SU-DHL-6 (cell line): Measurements from ENCODE around the gene ZNF185.

Source experiments
- H2AFZ ChIP-seq: fragments of 200-600 bp; sonication (generic); 2 replicates; pipeline ENCODE4 v1.6.1; 2014; ENCODE audit warnings: low read depth, mild to moderate bottlenecking, moderate library complexity, mixed read lengths, antibody characterized with exemption, low read length; ENCODE audit not compliant: severe bottlenecking
- H3F3A ChIP-seq: fragments of 200-600 bp; shearing (Covaris generic); 2 replicates; pipeline ENCODE4 v1.6.0; 2016; ENCODE audit warnings: antibody characterized with exemption, mild to moderate bottlenecking; ENCODE audit not compliant: insufficient read depth
- H3K27ac ChIP-seq: fragments of 200-600 bp; sonication (generic); 2 replicates; pipeline ENCODE4 v1.5.1; 2016; ENCODE audit warnings: low read depth, mild to moderate bottlenecking, low read length, moderate library complexity, mixed read lengths
- H3K27me3 ChIP-seq: fragments of 200-600 bp; sonication (generic), shearing (Covaris generic); 2 replicates; pipeline ENCODE4 v1.6.0; 2014; ENCODE audit warnings: mild to moderate bottlenecking, low read length
- H3K36me3 ChIP-seq: fragments of 200-600 bp; sonication (generic); 2 replicates; pipeline ENCODE4 v1.6.1; 2014; ENCODE audit warnings: mild to moderate bottlenecking, low read length, mixed read lengths
- H3K4me2 ChIP-seq: fragments of 300-600, 200-600 bp; shearing (Covaris generic), sonication (generic); 2 replicates; pipeline ENCODE4 v1.6.0; 2014; ENCODE audit warnings: low read length, low read depth, mild to moderate bottlenecking; ENCODE audit not compliant: poor library complexity, severe bottlenecking
- H3K4me3 ChIP-seq: fragments of 200-600 bp; sonication (generic); 2 replicates; pipeline ENCODE4 v1.5.1; 2014; ENCODE audit warnings: antibody characterized with exemption, low read length, mild to moderate bottlenecking, mixed read lengths; ENCODE audit not compliant: insufficient read depth, poor library complexity, severe bottlenecking
- H3K79me2 ChIP-seq: fragments of 200-600 bp; sonication (generic); 2 replicates; pipeline ENCODE4 v1.6.1; 2014; ENCODE audit warnings: mild to moderate bottlenecking, low read length, moderate library complexity; ENCODE audit not compliant: insufficient read depth
- H3K9ac ChIP-seq: fragments of 200-600 bp; sonication (generic); 2 replicates; pipeline ENCODE4 v1.7.0; 2014; ENCODE audit warnings: mild to moderate bottlenecking, low read length
- H3K9me2 ChIP-seq: fragments of 200-600 bp; sonication (generic); replicated peaks from 2 replicates; pipeline ENCODE4 v1.6.1; 2014; ENCODE audit warnings: low read length; ENCODE audit not compliant: insufficient read depth
- H3K9me3 ChIP-seq: fragments of 200-600 bp; sonication (generic); 2 replicates; pipeline ENCODE4 v1.6.1; 2014; ENCODE audit warnings: low read length, mixed read lengths; ENCODE audit not compliant: insufficient read depth
- H4K20me1 ChIP-seq: fragments of 200-600 bp; sonication (generic); 2 replicates; pipeline ENCODE4 v1.6.1; 2014; ENCODE audit warnings: low read depth, mild to moderate bottlenecking, antibody characterized with exemption, low read length, moderate library complexity, mixed read lengths
- EZH2phosphoT487 ChIP-seq: fragments of 200-600 bp; sonication (generic), shearing (Covaris generic); conservative IDR thresholded peaks from 2 replicates; pipeline ENCODE4 v1.6.1; 2018; ENCODE audit warnings: mild to moderate bottlenecking, antibody characterized with exemption, low read length, moderate library complexity, mixed read lengths
- TF ChIP-seq, protein P1 (sequence below): fragments of 200-600 bp; sonication (generic); IDR thresholded peaks from one replicate; pipeline ENCODE4 v1.5.1; 2017; ENCODE audit warnings: antibody characterized with exemption, mild to moderate bottlenecking, low read length, moderate library complexity; ENCODE audit not compliant: insufficient read depth, poor library complexity, severe bottlenecking

The ZNF185 gene

DNA sequence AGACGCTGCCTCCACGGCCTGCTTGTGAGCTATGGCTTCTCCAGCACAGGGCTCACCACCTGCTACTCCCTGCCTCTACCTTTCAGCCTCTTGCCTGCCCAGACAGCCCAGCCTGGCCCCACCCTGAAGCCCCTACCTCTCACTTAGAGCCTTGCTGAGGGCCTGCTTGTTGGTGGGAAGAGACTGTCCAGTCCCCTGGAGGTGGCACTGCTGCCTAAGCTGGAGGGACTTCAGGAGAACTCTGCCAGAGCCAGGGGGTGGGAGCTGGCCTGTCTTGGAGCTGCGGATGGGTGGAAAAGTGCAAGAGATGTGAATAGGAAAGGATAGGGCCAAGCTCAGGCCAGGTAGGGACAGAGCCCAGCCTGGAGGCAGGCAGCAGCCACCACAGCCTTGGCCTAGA lies 2.7 kb upstream of the ZNF185 start:
- Histone ChIP-seq H3K79me2 (no peaks in the 10 kb centered on the region), H3K36me3 (no peaks in the 10 kb centered on the region), H4K20me1 (no peaks in the 10 kb centered on the region), H3K27me3 (no peaks in the 10 kb centered on the region), H3K9me3 (no peaks in the 10 kb centered on the region), H3F3A (no peaks in the 10 kb centered on the region), H2AFZ (no peak overlapping the region), H3K27ac (no peak overlapping the region), H3K9ac (no peak overlapping the region), H3K9me2 (no peaks in the 10 kb centered on the region), H3K4me2 (no peak overlapping the region), H3K4me3 (no peak overlapping the region)
- TF ChIP-seq, protein P1, sequence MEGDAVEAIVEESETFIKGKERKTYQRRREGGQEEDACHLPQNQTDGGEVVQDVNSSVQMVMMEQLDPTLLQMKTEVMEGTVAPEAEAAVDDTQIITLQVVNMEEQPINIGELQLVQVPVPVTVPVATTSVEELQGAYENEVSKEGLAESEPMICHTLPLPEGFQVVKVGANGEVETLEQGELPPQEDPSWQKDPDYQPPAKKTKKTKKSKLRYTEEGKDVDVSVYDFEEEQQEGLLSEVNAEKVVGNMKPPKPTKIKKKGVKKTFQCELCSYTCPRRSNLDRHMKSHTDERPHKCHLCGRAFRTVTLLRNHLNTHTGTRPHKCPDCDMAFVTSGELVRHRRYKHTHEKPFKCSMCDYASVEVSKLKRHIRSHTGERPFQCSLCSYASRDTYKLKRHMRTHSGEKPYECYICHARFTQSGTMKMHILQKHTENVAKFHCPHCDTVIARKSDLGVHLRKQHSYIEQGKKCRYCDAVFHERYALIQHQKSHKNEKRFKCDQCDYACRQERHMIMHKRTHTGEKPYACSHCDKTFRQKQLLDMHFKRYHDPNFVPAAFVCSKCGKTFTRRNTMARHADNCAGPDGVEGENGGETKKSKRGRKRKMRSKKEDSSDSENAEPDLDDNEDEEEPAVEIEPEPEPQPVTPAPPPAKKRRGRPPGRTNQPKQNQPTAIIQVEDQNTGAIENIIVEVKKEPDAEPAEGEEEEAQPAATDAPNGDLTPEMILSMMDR = no peak
- no peak for TF ChIP-seq EZH2phosphoT487

DNA sequence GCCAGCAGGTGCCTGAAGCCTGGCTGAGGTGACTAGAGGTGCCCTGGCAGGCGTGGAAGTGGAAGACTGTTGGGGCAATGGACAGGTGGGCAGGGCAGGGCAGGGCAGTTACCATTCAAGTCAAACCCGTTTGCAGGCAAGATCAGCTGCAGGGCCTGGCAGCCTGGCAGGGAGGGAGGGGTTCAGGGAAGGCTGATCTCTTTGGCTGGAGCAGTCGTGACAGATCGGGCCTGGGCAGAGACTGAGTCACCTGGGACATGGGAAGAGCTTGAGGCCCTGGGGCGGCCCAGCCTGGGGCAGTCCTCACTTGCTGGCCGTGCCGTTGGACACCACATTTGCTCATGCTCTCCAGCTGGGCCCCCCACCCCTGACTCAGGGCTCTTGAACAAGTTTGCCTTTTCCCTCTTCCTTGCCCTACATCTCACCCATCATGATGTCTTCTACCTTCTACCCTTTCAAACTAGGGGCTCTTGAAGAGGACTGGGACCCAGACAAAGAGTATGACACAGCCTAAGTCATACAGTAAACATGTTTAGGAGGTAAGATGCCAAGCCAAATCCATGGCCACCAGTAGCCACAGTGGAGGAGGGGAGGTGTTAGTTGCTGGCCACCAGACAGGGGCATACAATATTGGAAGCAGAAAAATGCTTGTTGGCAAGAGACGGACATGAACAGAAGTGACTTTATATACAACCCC lies 2.0 kb upstream of the ZNF185 start:
- no peaks in the 10 kb centered on the region for H3K27me3 ChIP-seq
- no peak overlapping the region for H3K9ac ChIP-seq
- H3F3A ChIP-seq = no peaks in the 10 kb centered on the region
- H3K79me2 ChIP-seq = no peaks in the 10 kb centered on the region
- no peak for TF ChIP-seq EZH2phosphoT487
- TF ChIP-seq, protein P1 = no peak
- H3K27ac ChIP-seq = no peak overlapping the region
- no peak overlapping the region for H3K4me3 ChIP-seq
- H3K9me3 ChIP-seq = no peaks in the 10 kb centered on the region
- no peaks in the 10 kb centered on the region for H3K36me3 ChIP-seq
- no peak overlapping the region for H2AFZ ChIP-seq
- no peak overlapping the region for H3K4me2 ChIP-seq
- no peaks in the 10 kb centered on the region for H3K9me2 ChIP-seq
- no peaks in the 10 kb centered on the region for H4K20me1 ChIP-seq

DNA sequence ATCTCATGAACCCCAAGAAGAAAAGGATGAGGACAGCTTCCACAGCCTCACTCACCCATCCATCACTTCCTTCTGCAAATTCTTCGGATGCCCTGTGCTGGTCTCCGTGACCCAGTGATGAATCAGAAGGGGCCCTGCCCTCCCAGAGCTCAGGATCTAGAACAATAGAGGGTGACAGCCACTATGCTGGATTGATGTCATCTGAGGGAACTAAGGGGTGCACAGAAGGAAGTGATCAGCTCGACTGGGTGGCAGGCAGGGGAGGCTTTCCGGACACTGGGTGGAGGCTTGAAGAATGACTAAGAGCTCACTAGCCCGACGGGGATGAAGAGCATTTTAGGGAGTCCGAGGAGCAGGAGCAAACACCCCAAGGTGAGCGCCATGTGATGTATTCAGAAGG lies 1.4 kb upstream of the ZNF185 start:
- Histone ChIP-seq H2AFZ (no peak overlapping the region), H3K27ac (no peak overlapping the region)

More for the DNA sequence above, 1.4 kb upstream of the ZNF185 start:
- no peaks in the 10 kb centered on the region for H4K20me1 ChIP-seq
- H3K9me2 ChIP-seq = no peaks in the 10 kb centered on the region
- no peak for TF ChIP-seq EZH2phosphoT487
- TF ChIP-seq, protein P1 = no peak
- no peaks in the 10 kb centered on the region for H3F3A ChIP-seq
- no peaks in the 10 kb centered on the region for H3K79me2 ChIP-seq
- H3K27me3 ChIP-seq = no peaks in the 10 kb centered on the region
- no peaks in the 10 kb centered on the region for H3K36me3 ChIP-seq
- H3K4me3 ChIP-seq = no peak overlapping the region
- H3K9ac ChIP-seq = no peak overlapping the region
- no peak overlapping the region for H3K4me2 ChIP-seq
- no peaks in the 10 kb centered on the region for H3K9me3 ChIP-seq
